Measurements from ENCODE around the gene ERAL1.
"Not testable (repeated sequence)": the region's sequence is repeated elsewhere in the genome, so short reads cannot be mapped to it uniquely, and the experiment has no call there.

Gene ERAL1

DNA sequence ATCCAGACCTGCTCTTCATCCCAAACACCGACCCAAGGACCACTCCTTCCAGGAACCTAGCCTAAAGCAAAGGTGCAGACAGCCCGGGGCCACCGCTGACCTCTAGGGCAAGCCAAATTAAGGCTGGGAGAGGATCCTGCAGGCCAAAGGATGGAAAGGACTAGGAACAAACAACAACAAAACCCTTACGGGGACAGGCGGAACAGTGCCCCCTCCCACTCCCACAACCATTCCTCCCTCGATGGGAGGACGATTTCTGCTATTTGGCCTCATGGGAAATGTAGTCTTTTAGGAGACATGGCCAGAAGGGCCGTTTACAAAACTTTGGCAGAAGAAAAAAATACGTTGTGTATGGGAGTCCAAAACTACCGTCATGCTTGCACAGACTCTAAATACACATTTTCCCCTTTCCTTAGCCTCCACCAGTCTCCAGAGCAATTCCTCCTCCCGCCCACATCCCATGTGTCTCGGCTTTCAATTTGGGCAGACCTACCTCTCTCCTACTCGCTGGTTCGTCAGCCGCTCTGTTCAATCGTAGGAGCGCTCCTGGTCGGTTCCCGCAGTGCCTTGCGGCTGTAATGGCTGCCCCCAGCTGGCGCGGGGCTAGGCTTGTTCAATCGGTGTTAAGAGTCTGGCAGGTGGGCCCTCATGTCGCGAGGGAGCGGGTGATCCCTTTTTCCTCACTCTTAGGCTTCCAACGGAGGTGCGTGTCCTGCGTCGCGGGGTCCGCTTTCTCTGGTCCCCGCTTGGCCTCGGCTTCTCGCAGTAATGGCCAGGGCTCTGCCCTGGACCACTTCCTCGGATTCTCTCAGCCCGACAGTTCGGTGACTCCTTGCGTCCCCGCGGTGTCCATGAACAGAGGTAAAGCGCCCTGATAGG lies at the start of gene ERAL1:
Gene ERAL1, plus strand, starts transcription at position 560 of the 879 bp plus-strand sequence. Its CDS starts 19 bp downstream, at position 579.
- DNase-seq: peak; percentile 83

DNA sequence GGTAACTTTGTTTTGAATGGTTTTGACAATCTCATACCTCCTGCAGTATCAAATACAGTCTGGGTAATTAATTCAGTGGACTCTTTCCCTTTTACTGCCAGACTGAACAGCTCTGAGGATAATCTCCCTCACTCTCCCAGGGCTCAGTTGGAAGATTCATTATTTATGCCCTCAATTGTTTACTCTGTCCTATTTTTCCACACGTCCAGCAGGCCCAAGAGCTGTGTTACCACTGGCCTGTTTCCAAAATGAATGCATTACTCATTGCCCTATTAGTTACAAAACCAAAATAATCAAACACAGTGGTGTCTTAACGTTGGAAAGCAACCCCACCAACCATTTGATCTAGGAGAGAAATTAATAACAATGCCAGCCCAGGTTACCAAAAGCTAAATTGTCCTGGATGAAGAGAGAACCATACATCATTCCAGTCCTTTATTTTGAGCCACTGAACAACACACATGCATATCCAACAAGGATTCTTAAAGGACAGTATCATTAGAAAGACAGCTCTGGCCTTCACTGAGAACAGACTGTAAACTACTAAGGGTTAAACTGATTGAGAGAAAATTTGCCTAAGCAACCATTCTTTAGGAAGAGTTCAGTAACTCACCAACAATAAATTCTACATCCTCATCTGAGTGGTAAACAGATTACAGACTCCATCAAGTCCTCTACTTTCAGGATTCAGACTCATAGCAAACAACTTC lies 46.7 kb upstream of the ERAL1 start:
- DNase-seq: no peak

DNA sequence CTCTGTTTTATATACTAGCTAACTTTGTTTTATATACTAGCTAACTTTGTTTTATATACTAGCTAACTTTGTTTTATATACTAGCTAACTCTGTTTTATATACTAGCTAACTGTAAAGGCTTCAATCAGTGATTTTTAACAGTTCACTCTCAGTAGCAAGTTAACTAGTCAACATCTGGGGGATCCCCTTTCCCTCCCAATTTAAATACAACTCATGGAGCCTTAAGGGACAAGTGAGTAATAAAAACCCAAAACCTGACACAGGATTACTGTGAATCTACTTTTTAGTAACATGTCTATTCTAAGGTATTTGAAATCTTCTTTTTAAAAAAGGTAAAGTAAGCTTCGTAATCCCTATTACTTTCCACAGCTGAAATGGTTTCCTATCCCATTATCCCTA lies 44.4 kb upstream of the ERAL1 start:
- no peak for DNase-seq

DNA sequence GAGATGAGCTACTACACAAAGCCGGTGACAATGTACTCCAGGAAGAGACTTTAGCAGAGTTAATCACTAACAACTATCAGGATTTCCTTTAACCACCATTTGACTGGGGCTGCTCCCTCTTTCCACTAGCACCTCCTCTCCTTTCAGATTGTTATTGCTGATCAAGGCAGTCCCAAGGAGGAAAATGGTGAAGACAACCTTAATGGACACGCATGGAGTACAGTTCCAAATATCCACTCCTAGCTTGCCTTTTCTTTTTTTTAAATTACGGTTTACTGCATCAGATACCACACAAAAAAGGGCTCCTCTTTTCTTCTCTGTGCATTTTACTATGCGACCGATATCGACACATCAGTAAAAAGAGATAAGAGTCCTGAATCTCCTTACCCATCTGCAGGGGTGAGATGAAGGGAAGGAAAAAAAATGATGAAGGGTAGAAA lies 43.1 kb upstream of the ERAL1 start:
- DNase-seq: peak; percentile 13

DNA sequence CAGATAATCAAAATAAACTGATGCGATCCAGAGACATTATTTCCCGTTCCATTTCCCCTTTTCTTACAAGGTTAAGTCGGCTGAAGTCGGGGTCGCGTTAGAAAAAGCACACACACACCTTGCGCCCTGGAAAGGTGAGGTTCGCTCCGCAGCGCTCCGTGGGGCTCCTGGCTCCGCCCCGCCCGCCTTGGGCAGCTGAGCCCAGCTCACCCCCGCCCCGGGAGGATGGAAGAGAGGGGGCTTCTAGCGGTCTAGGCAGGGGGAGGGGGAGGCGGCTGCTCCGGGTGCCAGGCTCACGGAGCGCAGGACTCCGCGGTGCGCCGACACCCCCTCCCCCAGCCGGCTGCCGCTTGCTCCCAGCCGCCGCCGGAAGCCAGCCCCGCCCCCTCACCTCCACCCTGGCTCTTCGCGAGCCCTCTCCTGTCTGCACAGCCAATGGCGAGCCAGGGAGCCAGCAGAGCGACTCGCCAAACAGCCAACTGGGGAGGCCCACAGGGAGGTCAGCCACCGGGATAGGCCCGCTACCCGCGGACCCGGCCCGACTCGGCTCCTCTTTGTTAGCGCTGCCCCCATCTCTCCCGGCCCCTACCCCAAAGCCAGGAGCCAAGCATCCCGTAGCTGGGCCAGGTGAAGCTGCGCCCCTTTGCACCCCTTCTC lies 42.6 kb upstream of the ERAL1 start:
- peak; percentile 96 for DNase-seq

DNA sequence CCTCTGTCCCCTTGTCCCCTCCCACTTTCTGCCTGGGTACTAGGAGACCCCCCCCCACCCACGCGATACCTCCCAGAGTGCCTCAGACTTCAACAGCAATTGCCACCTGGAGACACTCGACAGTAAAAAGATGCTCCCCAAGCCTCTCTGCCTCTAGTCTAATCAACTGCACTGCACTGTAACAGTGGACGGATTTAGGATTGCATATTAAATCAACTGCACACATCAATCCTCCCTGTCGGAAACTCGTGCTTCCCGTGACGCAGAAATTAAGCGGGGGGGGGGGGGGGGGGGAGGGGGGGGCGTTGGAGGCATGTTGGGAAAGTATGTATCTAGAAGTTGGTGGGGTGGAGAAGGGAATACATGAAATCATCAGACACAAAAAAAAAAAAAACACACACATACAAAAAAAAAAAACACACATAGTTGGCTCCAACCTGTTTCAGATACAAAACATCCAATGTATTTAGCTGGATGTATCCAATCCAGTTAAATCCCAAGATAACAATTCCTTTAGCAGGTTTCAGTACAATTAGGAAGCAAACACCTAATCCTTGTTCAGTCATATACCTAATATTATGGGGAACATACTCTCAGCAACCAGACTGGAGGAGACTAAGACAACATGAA lies 42.0 kb upstream of the ERAL1 start:
- DNase-seq: peak; percentile 62

DNA sequence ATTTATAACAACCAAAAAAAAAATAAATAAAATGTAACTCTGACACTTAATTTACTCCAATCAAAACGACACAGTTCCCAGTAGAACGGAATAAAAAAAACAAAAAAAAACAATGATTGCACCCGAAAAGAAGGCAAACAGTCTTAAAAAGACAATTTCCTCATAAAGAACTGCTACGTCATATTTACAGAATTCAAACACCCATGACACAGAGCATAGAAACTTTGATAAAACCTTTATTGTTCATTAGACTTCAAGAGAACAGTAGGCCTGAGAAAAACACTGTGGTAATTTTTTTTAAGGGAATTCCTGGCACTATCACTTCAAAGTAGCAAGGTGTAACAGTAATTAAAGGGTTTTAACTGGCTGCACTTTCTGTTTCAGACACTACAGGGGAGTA lies 38.3 kb upstream of the ERAL1 start:
- no peak for DNase-seq

DNA sequence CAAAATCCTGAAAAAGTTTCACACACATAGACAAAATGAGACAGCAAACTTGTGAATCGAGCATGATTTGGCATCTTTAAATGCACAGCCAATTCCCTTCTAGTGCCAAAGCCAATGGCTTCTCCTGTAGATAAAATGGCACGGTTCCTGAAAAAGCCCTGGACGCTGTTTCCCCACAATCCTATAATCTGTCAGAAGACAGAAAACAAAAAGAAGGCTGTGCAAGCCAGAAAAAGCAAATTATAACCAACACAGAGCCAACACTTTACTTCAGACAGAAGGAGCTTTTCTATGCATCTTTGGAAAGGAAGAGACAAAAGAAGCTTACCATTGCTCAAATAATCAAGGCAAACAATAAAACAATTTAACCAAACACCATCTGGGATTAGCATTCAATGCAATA lies 36.0 kb upstream of the ERAL1 start:
- DNase-seq: no peak

DNA sequence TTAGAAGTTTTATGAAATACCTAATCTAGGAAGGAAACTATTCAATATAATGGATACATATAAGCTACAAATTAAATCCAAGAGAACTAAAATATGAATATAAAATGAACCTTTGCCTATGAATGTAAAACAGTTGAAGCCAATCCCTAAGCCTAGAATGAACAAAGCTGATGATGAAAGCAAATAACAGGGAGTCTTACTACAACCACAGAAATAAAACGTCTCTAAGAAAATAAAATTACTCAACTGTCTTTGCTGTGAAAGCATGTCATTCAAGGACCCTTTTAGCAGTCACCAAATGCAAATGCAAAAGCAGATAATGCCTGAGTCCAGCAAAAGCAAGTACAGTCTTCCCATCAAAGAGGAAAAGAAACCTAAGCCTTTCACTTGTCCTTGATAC lies 35.2 kb upstream of the ERAL1 start:
- DNase-seq: no peak

DNA sequence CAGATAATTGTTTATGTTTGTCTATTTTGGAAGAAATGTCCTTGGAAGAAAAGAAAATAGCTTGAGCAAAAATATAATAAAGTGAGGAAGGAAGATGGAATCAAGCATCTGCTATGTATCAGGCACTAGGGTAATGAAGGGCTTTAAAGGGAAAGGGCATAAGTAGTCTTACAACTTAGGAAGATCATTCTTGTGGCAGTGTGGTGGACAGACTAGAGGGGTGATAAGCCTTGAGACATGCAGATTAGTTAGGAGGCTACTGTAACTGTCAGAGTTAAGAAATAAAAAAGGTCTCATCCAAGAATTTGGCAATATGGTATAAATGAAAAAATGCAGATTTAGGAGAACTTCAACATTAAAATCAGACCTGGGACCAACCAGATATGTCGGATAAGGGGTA lies 27.1 kb upstream of the ERAL1 start:
- no peak for DNase-seq

DNA sequence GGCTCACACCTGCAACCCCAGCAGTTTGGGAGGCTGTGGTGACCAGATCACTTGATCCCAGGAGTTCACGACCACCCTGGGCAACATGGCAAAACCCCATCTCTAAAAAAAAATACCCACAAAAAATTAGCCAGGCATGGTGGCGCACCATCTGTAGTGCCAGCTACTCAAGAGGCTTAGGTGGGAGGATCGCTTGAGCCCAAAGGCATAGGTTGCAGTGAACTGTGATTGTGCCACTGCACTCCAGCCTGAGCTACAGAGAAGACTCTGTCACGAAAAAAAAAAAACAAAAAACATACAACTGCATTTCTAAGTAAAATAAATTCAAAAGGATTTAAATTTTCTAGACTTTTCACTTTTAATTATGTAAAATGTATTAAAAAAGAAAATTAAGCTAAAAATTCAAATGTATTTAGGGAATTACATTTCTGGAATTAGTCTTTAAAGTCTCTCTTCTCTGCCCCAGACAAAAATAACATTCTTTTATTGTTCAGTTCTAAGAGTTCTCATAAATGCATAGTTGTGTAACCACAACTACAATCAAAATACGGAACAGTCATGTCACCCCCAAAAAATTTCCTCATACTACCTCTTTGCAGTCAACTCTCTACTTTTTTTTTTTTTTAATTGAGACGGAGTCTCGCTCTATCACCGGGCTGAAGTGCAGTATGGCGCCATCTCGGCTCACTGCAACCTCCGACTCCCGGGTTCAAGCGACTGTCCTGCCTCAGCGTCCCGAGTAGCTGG lies 26.3 kb upstream of the ERAL1 start:
- DNase-seq: no peak

DNA sequence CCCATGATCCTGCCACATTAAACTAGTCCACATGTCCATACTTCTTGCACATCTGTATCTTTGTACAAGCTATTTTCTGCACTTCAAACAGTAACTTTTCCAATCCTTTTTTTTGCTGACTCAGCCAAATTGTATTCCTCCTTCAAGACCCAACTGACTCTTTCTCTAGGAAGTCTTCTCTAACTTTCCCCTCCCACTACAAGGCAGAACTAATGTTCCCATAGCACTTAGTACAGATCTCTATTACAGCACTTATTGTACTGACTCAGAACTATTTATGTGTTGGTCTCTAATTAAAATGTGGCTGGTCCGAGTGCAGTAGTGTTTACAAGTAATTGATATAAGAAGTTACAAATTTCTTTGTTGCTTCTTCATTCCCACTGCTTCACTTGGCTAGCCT lies 20.4 kb upstream of the ERAL1 start:
- DNase-seq: no peak

DNA sequence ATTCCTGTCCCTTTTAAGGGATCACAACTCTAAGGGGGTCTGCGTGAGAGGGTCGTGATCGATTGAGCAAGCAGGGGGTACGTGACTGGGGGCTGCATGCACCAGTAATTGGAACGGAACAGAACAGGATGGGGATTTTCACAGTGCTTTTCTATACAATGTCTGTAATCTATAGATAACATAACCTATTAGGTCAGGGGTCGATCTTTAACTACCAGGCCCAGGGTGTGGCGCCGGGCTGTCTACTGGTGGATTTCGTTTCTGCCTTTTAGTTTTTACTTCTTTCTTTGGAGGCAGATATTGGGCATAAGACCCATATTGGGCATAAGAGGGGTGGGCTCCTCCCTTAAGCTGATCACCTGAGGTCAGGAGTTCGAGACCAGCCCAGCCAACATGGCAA lies 18.3 kb upstream of the ERAL1 start:
- DNase-seq: not testable (repeated sequence)

DNA sequence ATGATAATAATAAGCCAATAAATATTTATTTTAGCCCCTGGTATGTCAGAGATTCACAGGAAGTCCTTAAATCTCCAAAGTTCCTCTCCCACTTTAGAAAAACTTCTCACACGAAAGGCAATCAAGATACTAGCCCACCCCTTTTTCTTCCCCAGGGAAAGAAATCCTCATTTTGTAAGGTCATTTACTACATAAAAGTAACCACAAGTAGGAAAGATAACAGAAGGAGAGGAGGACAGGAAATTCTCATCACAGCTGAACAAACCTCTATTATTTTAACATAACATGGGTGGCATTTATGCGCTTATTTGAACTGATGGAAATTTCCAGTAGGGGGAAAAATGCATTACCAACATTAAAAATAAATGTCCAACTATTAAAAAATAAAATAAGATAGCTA lies 15.6 kb upstream of the ERAL1 start:
- no peak for DNase-seq

DNA sequence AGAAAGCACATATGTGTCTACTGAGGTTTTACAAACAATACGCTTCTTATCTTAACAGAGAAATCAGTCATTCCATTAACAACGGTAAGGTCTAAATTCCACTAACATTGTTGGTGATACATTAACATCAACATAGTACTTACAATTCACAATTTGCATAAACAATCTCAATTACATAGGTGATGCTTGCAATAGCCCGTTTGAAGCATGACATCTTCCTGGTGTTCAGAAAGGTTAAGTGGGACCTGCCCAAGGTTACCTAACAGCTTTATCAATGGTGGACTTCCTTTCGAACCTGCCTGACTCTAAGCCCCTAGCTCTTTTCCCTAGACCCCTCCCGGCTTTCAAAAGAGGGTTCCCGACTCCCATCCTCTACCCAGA lies 12.9 kb upstream of the ERAL1 start:
- no peak for DNase-seq

DNA sequence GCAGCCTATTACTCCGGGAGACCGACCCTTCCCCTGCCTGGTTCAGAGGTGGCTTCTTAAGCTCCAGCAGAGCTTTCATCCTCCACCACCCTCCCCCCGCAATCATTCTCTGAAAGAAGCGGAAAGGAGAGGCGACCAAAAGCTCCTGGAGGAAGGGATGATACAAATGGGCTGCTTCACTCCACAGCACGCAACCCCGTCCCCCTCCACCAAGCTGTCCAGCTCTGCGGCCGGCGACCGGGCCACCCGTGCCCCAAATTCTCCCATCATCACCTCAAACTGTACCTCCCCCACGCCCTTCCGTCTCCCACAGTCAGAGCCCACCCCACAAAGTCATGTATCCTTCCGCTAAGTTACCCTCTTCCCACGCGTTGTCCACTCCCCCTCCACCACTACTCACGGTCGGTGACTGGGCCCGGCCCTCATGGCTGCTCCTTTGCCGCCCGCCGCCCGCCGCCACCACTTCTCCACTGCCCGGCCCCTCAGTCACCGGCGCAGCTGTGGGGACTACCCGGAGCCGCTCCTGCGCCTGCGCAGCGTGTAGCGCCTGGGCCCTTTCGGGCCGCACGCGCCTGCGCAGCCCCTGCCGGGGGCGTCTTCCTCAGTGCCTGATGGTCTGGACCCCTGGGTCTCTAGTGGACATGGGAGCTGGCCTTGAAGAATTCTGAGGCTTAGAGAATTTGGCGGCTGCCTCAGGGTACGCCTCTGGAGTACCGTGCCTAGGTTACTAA lies 12.4 kb upstream of the ERAL1 start, which contains the start of gene FAM222B:
Gene FAM222B, minus strand, starts transcription at position 509 of the 731 bp plus-strand sequence. CDS start 76,123 bp downstream, outside the sequence.
- peak; percentile 90 for DNase-seq

DNA sequence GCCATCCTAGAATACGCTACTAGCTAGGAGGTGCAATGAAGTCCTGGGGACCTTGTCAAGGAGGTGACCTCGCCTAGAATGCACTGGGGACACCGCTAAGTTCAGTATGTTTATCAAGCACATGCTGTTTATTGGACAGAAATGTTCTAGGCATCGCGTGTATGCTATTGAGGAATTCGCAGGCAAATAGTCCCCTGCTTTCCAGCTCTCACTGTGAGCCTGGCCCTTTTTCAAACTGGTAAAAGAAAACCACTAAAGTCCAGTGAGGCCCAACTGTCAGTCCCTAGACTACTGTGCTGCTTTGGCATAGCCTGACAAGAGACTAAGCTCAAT lies 11.0 kb upstream of the ERAL1 start:
- DNase-seq: no peak

DNA sequence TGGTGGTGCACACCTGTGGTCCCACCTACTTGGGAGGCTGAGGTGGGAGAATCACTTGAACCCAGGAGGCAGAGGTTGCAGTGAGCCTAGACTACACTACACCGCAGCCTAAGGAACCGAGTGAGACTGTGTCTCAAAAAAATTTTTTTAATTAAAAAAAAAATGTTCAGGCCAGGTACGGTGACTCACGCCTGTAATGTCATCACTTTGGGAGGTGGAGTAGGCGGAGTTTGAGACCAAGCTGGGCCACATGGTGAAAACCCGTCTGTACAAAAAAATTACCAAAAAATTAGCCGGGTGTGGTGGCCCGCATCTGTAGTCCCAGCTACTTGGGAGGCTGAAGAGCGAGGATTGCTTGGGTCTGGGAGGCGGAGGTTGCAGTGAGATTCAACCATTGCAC lies 8.6 kb upstream of the ERAL1 start:
- no peak for DNase-seq

DNA sequence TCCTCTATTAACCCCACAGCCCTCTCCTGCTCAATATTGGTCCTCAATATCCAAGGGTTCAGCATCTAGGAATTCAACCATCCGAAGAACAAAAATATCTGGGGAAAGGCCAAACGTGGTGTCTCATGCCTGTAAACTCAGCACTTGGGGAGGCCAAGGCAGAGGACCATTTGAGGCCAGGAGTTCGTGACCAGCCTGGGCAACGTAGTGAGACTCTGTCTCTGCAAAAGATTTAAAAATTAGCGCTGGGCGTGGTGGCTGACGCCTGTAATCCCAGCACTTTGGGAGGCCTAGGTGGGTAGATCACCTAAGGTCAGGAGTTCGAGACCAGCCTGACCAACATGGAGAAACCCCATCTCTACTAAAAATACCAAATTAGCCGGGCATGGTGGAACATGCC lies 8.1 kb upstream of the ERAL1 start:
- not testable (repeated sequence) for DNase-seq

DNA sequence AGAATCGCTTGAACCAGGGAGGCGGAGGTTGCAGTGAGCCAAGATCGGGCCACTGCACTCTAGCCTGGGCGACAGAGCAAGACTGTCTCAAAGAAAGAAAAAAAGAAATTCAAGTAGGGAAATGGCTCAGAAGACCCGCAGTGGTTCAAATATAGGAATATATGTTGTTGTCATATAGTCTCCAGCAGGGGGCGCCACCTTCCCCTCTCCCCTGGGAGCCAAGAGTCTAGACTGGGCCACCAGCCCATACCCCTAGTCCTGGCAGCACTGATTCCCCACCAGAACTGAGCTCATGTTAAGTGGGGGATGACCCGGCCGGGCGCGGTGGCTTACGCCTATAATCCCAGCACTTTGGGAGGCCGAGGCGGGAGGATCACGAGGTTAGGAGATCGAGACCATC lies 6.1 kb upstream of the ERAL1 start:
- DNase-seq: peak; percentile 63

DNA sequence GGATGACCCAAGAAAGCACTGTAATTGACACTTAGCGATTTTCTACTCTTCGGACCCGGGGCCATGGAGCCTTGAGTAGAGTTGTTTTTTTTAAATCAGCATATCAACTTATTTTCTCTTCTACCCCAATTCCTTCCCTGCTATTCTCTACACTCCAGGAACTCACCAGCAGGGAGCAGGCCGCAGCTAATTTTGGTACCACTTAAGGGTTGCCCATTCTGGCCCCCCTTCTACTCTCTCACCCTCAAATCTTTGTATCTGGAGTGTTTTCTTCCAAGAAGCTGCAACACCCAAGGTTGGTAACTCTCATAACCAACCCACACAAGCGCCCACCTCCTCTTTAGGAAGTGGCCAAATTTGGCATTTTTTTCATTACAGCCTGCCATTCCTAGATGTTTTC lies 5.5 kb upstream of the ERAL1 start:
- DNase-seq: no peak

DNA sequence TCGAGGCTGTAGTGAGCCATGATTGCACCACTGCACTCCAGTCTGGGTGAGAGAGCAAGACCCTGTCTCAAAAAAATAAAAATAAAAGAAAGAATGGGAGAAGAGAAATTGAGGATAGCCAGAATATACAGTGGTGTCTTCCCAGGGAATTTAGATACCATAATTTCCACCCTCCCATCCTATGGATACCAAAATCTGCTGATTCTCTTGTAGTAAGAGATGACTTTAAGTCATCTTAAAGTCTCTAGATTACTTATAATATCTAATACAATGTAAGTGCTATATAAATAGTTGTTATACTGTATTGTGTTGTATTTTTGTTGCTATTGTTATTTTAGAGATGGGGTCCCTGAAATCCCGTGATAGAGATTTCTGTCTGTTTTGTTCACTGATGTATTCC lies 1.5 kb upstream of the ERAL1 start:
- no peak for DNase-seq

Data from CD4-positive, alpha-beta T cell treated with Interleukin-12 subunit alpha and Interleukin-12 subunit beta, for 1 hour (primary cell).